ENCODE data around the gene TRABD2B.

DNA sequence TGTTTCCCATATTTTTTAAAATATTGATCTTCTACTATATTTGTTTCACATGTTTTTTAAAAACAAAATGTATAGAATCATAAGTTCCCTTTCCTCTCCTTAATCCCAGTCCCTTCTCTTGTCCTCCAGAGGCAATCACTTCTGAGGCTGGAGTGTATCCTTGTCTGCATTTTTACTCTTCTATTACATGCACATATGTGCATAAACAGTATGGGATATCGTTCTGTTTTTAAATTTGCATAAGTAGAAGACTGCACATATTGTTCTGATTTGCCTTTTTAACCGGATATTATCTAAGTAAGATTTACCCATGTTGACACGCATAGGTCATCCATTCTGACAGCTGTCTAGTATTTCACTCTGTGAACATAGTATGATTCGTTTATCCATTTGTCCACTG is 142.0 kb downstream of the TRABD2B start:
- no peak for TF ChIP-seq YY1 (IDR thresholded peaks at IDR 0.05; ENCODE audit: low read depth)
- no peak for TF ChIP-seq TEAD4 (IDR thresholded peaks at IDR 0.05)
- TF ChIP-seq, protein P1, sequence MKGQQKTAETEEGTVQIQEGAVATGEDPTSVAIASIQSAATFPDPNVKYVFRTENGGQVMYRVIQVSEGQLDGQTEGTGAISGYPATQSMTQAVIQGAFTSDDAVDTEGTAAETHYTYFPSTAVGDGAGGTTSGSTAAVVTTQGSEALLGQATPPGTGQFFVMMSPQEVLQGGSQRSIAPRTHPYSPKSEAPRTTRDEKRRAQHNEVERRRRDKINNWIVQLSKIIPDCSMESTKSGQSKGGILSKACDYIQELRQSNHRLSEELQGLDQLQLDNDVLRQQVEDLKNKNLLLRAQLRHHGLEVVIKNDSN (IDR thresholded peaks at IDR 0.05), result no peak
- TF ChIP-seq, protein P2, sequence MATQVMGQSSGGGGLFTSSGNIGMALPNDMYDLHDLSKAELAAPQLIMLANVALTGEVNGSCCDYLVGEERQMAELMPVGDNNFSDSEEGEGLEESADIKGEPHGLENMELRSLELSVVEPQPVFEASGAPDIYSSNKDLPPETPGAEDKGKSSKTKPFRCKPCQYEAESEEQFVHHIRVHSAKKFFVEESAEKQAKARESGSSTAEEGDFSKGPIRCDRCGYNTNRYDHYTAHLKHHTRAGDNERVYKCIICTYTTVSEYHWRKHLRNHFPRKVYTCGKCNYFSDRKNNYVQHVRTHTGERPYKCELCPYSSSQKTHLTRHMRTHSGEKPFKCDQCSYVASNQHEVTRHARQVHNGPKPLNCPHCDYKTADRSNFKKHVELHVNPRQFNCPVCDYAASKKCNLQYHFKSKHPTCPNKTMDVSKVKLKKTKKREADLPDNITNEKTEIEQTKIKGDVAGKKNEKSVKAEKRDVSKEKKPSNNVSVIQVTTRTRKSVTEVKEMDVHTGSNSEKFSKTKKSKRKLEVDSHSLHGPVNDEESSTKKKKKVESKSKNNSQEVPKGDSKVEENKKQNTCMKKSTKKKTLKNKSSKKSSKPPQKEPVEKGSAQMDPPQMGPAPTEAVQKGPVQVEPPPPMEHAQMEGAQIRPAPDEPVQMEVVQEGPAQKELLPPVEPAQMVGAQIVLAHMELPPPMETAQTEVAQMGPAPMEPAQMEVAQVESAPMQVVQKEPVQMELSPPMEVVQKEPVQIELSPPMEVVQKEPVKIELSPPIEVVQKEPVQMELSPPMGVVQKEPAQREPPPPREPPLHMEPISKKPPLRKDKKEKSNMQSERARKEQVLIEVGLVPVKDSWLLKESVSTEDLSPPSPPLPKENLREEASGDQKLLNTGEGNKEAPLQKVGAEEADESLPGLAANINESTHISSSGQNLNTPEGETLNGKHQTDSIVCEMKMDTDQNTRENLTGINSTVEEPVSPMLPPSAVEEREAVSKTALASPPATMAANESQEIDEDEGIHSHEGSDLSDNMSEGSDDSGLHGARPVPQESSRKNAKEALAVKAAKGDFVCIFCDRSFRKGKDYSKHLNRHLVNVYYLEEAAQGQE (IDR thresholded peaks at IDR 0.05; ENCODE audit: low read depth), result no peak
- no peak for TF ChIP-seq EGR1 (IDR thresholded peaks at IDR 0.05)
- no peak for TF ChIP-seq ZBTB7A (IDR thresholded peaks at IDR 0.05; ENCODE audit: low read depth)
- TF ChIP-seq, protein P3, sequence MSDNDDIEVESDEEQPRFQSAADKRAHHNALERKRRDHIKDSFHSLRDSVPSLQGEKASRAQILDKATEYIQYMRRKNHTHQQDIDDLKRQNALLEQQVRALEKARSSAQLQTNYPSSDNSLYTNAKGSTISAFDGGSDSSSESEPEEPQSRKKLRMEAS (IDR thresholded peaks at IDR 0.05), result no peak
